Measurements from ENCODE around the gene RAD51B.
A peak's percentile ranks its signal among the peaks of the same experiment; 100 is the strongest.

RAD51B gene

GRCh38 chr14:68392393-68393141 lies 573.0 kb downstream of the RAD51B start:
- Histone ChIP-seq H2AK5ac (ENCODE audit: low read length) (no peak overlapping the region), H3K27ac (ENCODE audit: low read depth, low read length) (no peak overlapping the region), H4K8ac (ENCODE audit: low read depth, low read length) (no peak overlapping the region), H3K23ac (ENCODE audit: low read length) (no peak overlapping the region), H3K79me2 (ENCODE audit: control insufficient read depth, insufficient read depth, low read length) (no peaks in the 10 kb centered on the region), H3K4me3 (ENCODE audit: low read length) (no peak overlapping the region), H3K4me1 (ENCODE audit: control insufficient read depth, low read depth, low read length) (peaks cover 9% of the 10 kb centered on the region), H2BK120ac (ENCODE audit: low read depth, low read length) (no peak overlapping the region), H3K4me2 (ENCODE audit: low read length) (no peak overlapping the region), H4K5ac (ENCODE audit: low read length) (no peak overlapping the region), H3K4ac (ENCODE audit: low read depth, low read length) (no peak overlapping the region), H3K36me3 (ENCODE audit: control insufficient read depth, insufficient read depth, low read length) (no peaks in the 10 kb centered on the region), H3K79me1 (ENCODE audit: low read length) (no peaks in the 10 kb centered on the region), H3K18ac (ENCODE audit: low read length) (no peak overlapping the region), H3K9ac (ENCODE audit: low read length) (no peak overlapping the region), H2BK5ac (ENCODE audit: low read length) (no peak overlapping the region), H2BK15ac (replicated peaks; ENCODE audit: low read depth) (no peak overlapping the region), H3K27me3 (ENCODE audit: insufficient read depth, low read length, poor library complexity) (no peaks in the 10 kb centered on the region), H3K56ac (ENCODE audit: low read length) (no peak overlapping the region)
- WGBS (ENCODE audit: extremely low coverage, insufficient coverage, low lambda C conversion rate) = no CpG with 5 or more reads among the region's 7 CpGs
- no peak for DNase-seq

- Histone ChIP-seq H3K9ac (ENCODE audit: low read length) (no peak overlapping the region), H2BK120ac (ENCODE audit: low read depth, low read length) (no peak overlapping the region), H3K4ac (ENCODE audit: low read depth, low read length) (no peak overlapping the region), H3K4me2 (ENCODE audit: low read length) (no peak overlapping the region), H3K56ac (ENCODE audit: low read length) (no peak overlapping the region), H4K8ac (ENCODE audit: low read depth, low read length) (no peak overlapping the region), H2BK15ac (replicated peaks; ENCODE audit: low read depth) (no peak overlapping the region), H3K36me3 (ENCODE audit: control insufficient read depth, insufficient read depth, low read length) (no peaks in the 10 kb centered on the region), H3K79me1 (ENCODE audit: low read length) (no peaks in the 10 kb centered on the region), H4K5ac (ENCODE audit: low read length) (no peak overlapping the region), H2BK5ac (ENCODE audit: low read length) (no peak overlapping the region), H3K23ac (ENCODE audit: low read length) (no peak overlapping the region), H3K27ac (ENCODE audit: low read depth, low read length) (no peak overlapping the region), H3K27me3 (ENCODE audit: insufficient read depth, low read length, poor library complexity) (no peaks in the 10 kb centered on the region), H3K79me2 (ENCODE audit: control insufficient read depth, insufficient read depth, low read length) (no peaks in the 10 kb centered on the region), H3K4me3 (ENCODE audit: low read length) (no peak overlapping the region), H3K4me1 (ENCODE audit: control insufficient read depth, low read depth, low read length) (peaks cover 9% of the 10 kb centered on the region), H3K18ac (ENCODE audit: low read length) (no peak overlapping the region), H2AK5ac (ENCODE audit: low read length) (no peak overlapping the region)
- WGBS (ENCODE audit: extremely low coverage, insufficient coverage, low lambda C conversion rate) = no CpG with 5 or more reads among the region's 7 CpGs
- DNase-seq = no peak
Observed at GRCh38 chr14:68393259-68393658, 573.7 kb downstream of the RAD51B start.

- H3K79me1 ChIP-seq (ENCODE audit: low read length) = no peaks in the 10 kb centered on the region
- no peak overlapping the region for H3K4ac ChIP-seq (ENCODE audit: low read depth, low read length)
- H3K36me3 ChIP-seq (ENCODE audit: control insufficient read depth, insufficient read depth, low read length) = no peaks in the 10 kb centered on the region
- no peak overlapping the region for H3K23ac ChIP-seq (ENCODE audit: low read length)
- H3K27ac ChIP-seq (ENCODE audit: low read depth, low read length) = no peak overlapping the region
- no peak overlapping the region for H2AK5ac ChIP-seq (ENCODE audit: low read length)
- H4K5ac ChIP-seq (ENCODE audit: low read length) = no peak overlapping the region
- H3K27me3 ChIP-seq (ENCODE audit: insufficient read depth, low read length, poor library complexity) = no peaks in the 10 kb centered on the region
- no peak for DNase-seq
- no peak overlapping the region for H3K56ac ChIP-seq (ENCODE audit: low read length)
- H4K8ac ChIP-seq (ENCODE audit: low read depth, low read length) = no peak overlapping the region
- no peaks in the 10 kb centered on the region for H3K79me2 ChIP-seq (ENCODE audit: control insufficient read depth, insufficient read depth, low read length)
- no CpG with 5 or more reads among the region's 6 CpGs for whole genome bisulfite sequencing (ENCODE audit: extremely low coverage, insufficient coverage, low lambda C conversion rate)
- peaks cover 9% of the 10 kb centered on the region for H3K4me1 ChIP-seq (ENCODE audit: control insufficient read depth, low read depth, low read length)
- no peak overlapping the region for H2BK5ac ChIP-seq (ENCODE audit: low read length)
- no peak overlapping the region for H2BK15ac ChIP-seq (replicated peaks; ENCODE audit: low read depth)
- no peak overlapping the region for H3K18ac ChIP-seq (ENCODE audit: low read length)
- no peak overlapping the region for H2BK120ac ChIP-seq (ENCODE audit: low read depth, low read length)
- no peak overlapping the region for H3K9ac ChIP-seq (ENCODE audit: low read length)
- H3K4me3 ChIP-seq (ENCODE audit: low read length) = no peak overlapping the region
- H3K4me2 ChIP-seq (ENCODE audit: low read length) = no peak overlapping the region
Observed at GRCh38 chr14:68394118-68394763, 574.7 kb downstream of the RAD51B start.

GRCh38 chr14:68394764-68395143 lies 575.2 kb downstream of the RAD51B start:
- Histone ChIP-seq H3K79me1 (ENCODE audit: low read length) (no peaks in the 10 kb centered on the region), H4K5ac (ENCODE audit: low read length) (no peak overlapping the region), H3K4me2 (ENCODE audit: low read length) (no peak overlapping the region), H3K18ac (ENCODE audit: low read length) (no peak overlapping the region), H4K8ac (ENCODE audit: low read depth, low read length) (no peak overlapping the region), H3K27me3 (ENCODE audit: insufficient read depth, low read length, poor library complexity) (no peaks in the 10 kb centered on the region), H3K27ac (ENCODE audit: low read depth, low read length) (no peak overlapping the region), H3K4me3 (ENCODE audit: low read length) (no peak overlapping the region), H3K9ac (ENCODE audit: low read length) (no peak overlapping the region), H3K23ac (ENCODE audit: low read length) (no peak overlapping the region), H3K4me1 (ENCODE audit: control insufficient read depth, low read depth, low read length) (peaks cover 9% of the 10 kb centered on the region), H3K56ac (ENCODE audit: low read length) (peak overlapping the region; percentile 44), H2BK120ac (ENCODE audit: low read depth, low read length) (no peak overlapping the region), H3K79me2 (ENCODE audit: control insufficient read depth, insufficient read depth, low read length) (no peaks in the 10 kb centered on the region), H2AK5ac (ENCODE audit: low read length) (no peak overlapping the region), H2BK15ac (replicated peaks; ENCODE audit: low read depth) (no peak overlapping the region), H3K36me3 (ENCODE audit: control insufficient read depth, insufficient read depth, low read length) (no peaks in the 10 kb centered on the region), H3K4ac (ENCODE audit: low read depth, low read length) (no peak overlapping the region), H2BK5ac (ENCODE audit: low read length) (no peak overlapping the region)
- WGBS (ENCODE audit: extremely low coverage, insufficient coverage, low lambda C conversion rate) = no CpG with 5 or more reads among the region's 11 CpGs
- DNase-seq = no peak

- H2BK5ac ChIP-seq (ENCODE audit: low read length) = no peak overlapping the region
- no peak overlapping the region for H2BK15ac ChIP-seq (replicated peaks; ENCODE audit: low read depth)
- H3K4ac ChIP-seq (ENCODE audit: low read depth, low read length) = no peak overlapping the region
- no peak overlapping the region for H3K4me2 ChIP-seq (ENCODE audit: low read length)
- no peaks in the 10 kb centered on the region for H3K36me3 ChIP-seq (ENCODE audit: control insufficient read depth, insufficient read depth, low read length)
- no peak overlapping the region for H3K9ac ChIP-seq (ENCODE audit: low read length)
- H3K79me2 ChIP-seq (ENCODE audit: control insufficient read depth, insufficient read depth, low read length) = no peaks in the 10 kb centered on the region
- no peaks in the 10 kb centered on the region for H3K79me1 ChIP-seq (ENCODE audit: low read length)
- no peak overlapping the region for H4K8ac ChIP-seq (ENCODE audit: low read depth, low read length)
- peaks cover 9% of the 10 kb centered on the region for H3K4me1 ChIP-seq (ENCODE audit: control insufficient read depth, low read depth, low read length)
- H3K18ac ChIP-seq (ENCODE audit: low read length) = no peak overlapping the region
- H2BK120ac ChIP-seq (ENCODE audit: low read depth, low read length) = no peak overlapping the region
- no peak overlapping the region for H3K27ac ChIP-seq (ENCODE audit: low read depth, low read length)
- no peak overlapping the region for H3K4me3 ChIP-seq (ENCODE audit: low read length)
- H2AK5ac ChIP-seq (ENCODE audit: low read length) = no peak overlapping the region
- H4K5ac ChIP-seq (ENCODE audit: low read length) = no peak overlapping the region
- no peak for DNase-seq
- WGBS (ENCODE audit: extremely low coverage, insufficient coverage, low lambda C conversion rate) = no CpG with 5 or more reads among the region's 4 CpGs
- no peaks in the 10 kb centered on the region for H3K27me3 ChIP-seq (ENCODE audit: insufficient read depth, low read length, poor library complexity)
- no peak overlapping the region for H3K56ac ChIP-seq (ENCODE audit: low read length)
- no peak overlapping the region for H3K23ac ChIP-seq (ENCODE audit: low read length)
Observed at GRCh38 chr14:68395604-68396003, 576.0 kb downstream of the RAD51B start.
